Stimulated activated CD4-positive, alpha-beta T cell treated with anti-CD3 and anti-CD28 coated beads, Interleukin-12 subunit alpha, Interleukin-12 subunit beta, amount 100 ng/mL, for 48 hours (primary cell): ENCODE measurements around the gene MAP2K7.
A peak's percentile ranks its signal among the peaks of the same experiment; 100 is the strongest.
"Not testable (repeated sequence)": the region's sequence is repeated elsewhere in the genome, so short reads cannot be mapped to it uniquely, and the experiment has no call there.

ENCODE experiments used
- DNase-seq, 3 donors: peaks; one replicate each; pipeline ENCODE4 v3.0.0-alpha.2; 2020; ENCODE audit warnings: low read depth in 2 of 3, low spot score in 1 of 3

MAP2K7 gene

DNA sequence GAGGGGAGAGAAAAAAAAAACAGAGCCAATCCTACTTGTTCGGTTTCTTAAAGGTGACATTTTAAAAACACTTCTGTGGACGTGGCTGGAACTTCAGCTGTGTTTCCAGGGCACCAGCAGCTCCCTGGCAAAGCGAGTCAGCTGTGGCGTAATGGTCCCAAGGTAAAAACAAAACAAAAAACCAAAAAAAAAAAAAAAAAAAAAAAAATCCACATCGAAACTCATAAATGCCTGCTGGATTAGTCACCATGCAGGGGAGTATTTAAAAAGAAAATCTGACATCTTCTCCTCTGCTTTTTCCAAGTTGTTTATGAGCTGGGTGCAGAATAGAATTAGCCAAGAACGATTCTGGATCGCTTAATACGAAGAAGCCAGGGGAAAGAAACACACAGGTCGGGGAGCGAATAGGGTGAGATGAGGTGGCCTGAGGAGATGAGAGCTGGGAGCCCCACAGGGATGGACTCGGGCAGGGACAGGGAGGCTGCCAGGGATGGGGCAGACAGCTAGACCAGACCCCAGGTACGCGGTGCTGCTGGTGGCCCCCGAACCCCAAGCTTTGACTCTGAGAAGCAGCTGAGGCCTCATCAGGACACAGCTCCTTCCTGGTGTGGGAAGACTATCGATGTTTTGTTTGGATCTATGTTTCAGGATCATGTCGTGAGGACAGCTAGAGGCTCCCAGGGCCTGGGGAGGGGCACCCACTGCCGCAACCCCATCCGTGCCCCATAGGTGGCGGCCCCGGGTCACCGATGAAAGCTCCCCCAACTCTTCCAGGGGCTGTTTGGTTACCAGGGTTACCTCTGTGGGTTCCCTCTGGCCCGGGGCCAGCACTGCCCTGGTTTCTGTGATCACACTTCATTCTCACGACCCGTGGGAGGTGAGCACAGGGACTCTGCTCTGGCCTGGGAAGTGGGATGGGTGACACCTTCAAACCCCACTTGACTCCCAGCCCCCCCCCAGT is 25.3 kb downstream of the MAP2K7 start:
- peak; percentile 46 to 59 (median 52) for DNase-seq

- not testable (repeated sequence) for DNase-seq
Observed at GRCh38 chr19:7930030-7930429, 26.4 kb downstream of the MAP2K7 start.

GRCh38 chr19:7930765-7931164 is 27.1 kb downstream of the MAP2K7 start:
- DNase-seq: no peak

DNA sequence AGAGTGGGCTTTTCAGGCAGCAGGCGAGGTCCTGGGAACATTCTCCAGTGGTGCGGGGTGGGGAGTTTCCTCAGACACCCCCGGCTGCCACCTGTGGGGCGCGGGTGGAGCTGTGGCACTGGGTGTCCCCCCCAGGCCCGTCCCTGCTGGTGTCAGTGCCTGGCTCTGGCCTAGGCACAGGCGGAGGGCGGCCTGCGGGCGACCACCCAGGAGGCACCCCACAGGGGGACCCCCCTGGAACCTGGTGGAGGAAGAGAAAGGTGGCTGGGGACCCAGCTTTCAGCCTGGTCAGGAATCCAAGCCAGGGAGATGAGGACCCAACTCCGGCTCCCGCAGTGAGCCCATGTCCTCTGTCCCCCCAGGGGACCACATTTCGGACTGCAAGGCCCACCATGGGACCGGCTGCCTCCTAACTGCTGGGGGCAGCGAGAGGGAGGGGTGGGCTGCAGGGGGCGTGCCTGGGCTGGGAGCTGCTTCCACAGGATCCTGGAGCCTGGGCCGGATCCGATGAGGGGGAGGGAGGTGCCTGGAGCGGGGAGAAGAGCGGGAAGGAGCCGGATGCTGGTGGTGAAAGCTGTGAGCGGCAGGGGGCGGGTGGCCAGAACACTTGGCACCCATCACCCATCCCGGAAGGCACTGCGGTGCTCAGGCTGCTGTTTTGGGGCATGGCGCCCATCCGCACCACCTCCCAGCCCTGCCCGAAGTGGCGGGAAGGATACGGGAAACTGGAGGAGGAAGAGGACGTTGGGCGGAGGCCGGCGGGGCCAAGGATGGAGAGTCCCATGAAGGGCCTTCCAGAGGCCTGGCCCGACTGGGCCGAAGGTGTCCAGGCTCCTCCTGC is 27.8 kb downstream of the MAP2K7 start:
- DNase-seq: no peak

GRCh38 chr19:7932276-7932929 is 28.7 kb downstream of the MAP2K7 start:
- DNase-seq: no peak

GRCh38 chr19:7932930-7933300 is 29.2 kb downstream of the MAP2K7 start:
- DNase-seq: no peak

GRCh38 chr19:7933411-7933810 is 29.7 kb downstream of the MAP2K7 start:
- DNase-seq: no peak

GRCh38 chr19:7933828-7934725 is 30.4 kb downstream of the MAP2K7 start:
- DNase-seq: no peak

GRCh38 chr19:7934766-7935165 is 31.1 kb downstream of the MAP2K7 start:
- DNase-seq: no peak

DNA sequence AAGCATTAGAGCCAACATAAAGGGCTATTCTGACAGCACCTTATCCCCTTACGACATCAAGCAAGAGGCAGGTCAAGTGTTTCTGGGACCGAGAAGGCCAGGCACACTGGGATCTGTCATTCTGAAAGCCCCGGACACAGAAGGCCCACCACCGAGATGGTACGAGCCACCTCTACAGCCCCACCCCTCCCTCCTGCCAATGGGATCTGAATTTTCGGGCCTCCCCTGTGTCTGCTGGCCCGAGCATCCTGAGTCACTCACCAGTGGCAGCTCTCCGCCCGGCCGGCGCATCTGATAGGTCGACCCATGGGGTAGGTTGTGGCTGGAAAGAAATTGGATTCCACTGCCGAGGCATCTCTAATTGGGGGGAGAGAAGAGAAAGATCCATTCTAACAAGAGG is 37.2 kb downstream of the MAP2K7 start:
- DNase-seq: no peak

DNA sequence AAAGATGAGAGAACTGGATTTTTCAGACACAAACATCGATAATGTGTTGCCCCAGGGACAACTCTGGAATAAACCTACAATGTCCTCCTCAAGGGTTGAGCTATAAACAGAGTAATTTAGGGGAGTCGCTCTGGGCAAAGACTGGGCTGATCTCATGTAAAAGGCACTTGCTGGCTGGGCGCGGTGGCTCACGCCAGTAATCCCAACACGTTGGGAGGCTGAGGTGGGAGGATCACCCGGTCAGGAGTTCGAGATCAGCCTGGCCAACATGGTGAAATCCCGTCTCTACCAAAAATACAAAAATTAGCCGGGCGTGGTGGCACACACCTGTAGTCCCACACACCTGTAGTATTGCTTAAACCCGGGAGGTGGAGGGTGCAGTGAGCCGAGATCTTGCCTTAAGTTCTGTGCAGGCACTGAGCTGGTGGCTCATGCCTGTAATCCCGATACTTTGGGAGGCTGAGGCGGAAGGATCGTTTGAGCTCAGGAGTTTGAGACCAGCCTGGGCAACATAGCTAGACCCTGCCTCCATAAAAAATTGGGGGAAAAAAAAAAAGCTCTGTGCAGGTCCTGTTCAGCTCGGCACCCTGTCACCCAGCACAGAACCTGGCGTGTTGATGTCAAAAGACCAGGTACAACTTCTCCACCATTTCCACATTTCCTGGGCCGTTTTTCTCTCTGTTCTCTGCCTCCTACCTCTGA is 38.4 kb downstream of the MAP2K7 start:
- no peak for DNase-seq

- DNase-seq: no peak
Observed at GRCh38 chr19:7942981-7943443, 39.3 kb downstream of the MAP2K7 start.

- peak; percentile 98 to 99 (median 98) for DNase-seq
Observed at GRCh38 chr19:7943444-7944176, 39.9 kb downstream of the MAP2K7 start, which contains the start of gene TIMM44. Gene TIMM44 (minus strand): TSS chr19:7943666. CDS start chr19:7943651, 15 bp downstream.

DNA sequence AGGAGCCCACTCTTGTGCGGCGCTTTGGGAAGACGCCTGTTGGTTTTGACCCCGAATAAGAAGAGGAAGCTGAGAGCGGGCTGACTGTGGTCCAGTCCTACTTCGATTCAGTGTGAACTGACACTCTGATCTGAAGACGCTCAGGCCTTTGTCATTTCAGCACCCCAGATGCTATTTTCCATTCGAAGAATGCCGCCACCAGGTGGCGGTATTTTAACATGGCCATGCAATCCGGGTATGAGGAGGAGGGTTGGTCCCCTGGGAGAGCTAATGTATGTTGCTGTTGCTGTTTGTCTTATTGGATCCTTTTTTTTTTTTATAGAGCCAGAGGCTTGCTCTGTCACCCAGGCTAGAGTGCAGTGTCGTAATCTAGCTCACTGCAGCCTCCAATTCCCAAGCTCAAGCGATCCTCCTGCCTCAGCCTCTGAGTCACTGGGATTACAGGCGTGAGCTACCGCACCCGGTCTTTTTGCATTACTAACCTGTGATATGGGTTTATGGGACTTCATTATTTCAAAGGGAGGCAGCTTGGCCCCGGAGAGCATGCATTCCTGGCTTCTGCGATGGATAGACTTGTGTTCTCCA is 40.6 kb downstream of the MAP2K7 start:
- DNase-seq: peak; percentile 78 to 90 (median 80)

DNA sequence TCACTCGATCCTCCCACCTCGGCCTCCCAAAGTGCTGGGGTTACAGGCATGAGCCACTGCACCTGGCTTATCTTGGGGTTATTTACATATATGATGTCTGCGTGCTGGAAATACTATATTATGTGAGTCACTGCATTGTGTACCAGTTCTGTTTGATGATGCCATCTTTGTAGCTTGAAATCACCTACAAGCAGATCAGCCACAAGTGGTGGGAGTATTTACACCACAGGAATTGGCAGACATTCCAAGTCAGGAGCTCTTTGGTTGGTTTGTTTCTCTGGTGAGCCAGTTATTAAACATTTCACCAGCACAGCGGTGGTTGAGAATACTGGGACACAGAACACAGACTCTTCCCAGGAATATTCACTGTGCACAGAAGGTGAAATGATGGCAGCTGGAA is 44.3 kb downstream of the MAP2K7 start:
- DNase-seq: no peak

DNA sequence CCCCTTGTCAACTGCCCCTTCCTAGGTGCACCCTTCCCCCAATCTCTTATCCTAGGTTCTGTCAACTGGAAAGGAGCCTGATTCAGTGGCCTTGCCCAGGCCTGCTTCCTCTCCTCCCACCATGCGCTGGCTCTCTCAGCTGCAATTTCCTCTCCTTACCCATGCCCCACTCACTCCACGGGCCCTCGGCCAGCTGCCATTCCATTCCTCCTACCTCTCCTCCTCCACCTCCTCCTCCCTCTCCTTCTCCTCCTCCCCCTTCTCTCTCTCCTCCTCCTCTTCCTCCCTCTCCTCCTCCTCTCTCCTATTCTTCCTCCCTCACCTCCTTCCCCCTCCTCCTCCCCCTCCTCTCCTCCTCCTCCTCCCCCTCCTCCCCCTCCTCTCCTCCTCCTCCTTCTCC is 49.4 kb downstream of the MAP2K7 start:
- no peak for DNase-seq

DNA sequence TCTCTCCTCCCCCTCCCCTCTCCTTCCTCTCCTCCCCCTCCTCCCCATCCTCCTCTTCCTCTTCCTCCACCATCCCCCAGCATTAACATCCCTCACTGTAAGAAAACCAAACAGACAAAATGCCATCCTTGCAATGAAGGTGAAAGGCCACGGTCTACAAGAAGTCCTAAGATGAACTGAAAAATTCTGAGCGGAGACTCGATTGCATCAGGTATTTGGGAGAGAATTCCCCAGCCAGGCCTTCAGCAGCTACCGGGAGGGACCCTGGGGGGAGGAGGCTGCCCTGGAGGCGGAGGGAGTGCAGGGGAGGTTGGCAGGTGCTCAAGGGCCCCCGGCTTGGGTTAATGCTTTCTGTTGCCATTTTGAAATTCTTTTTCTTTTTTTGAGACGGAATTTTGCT is 49.9 kb downstream of the MAP2K7 start:
- no peak for DNase-seq

GRCh38 chr19:7955696-7956095 is 52.0 kb downstream of the MAP2K7 start:
- no peak for DNase-seq

DNA sequence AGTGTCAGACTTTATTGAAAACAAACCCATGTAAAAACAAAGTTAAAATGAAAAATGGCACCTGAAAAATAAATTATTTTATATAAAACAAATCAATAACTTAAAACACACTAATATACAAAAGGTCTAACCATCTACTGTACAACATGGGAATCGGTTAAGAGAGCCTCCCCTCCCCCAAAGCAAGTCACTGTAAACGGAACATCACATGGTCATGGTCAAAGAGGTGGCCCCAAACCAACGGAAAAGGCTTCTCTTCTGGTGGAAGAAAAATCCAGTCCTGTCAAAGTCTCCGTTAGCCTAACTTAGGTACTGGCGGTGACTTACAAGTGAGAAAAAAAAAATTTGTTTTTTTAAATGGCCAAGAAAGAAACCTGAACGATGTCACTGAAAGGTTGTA is 55.5 kb downstream of the MAP2K7 start:
- no peak for DNase-seq
